Astrocyte (in vitro differentiated cells and primary cell): ENCODE results near the gene NUP93. TPM values are rescaled to one million over a fixed set of nuclear protein-coding genes. Genes with fewer than 3 reads are reported as not detected.

Experiments
- DNase-seq: peaks from one replicate; pipeline ENCODE4 v3.0.0-alpha.2; 2010; ENCODE audit warnings: low read depth
- FAIRE-seq: peaks from 2 replicates; lab custom pipeline; 2011; peaks lifted over from hg19 to GRCh38; lab: Jason Lieb, UNC
- H2AFZ ChIP-seq: 2 replicates; pipeline ENCODE4 v1.6.0; 2012; ENCODE audit warnings: low read depth, low read length, inconsistent platforms
- H3K27ac ChIP-seq: 2 replicates; pipeline ENCODE4 v1.5.1; 2011; ENCODE audit warnings: low read depth, low read length, inconsistent platforms
- H3K27me3 ChIP-seq: 2 replicates; pipeline ENCODE4 v1.6.0; 2011; ENCODE audit warnings: low read length, inconsistent platforms; ENCODE audit not compliant: insufficient read depth
- H3K36me3 ChIP-seq: 2 replicates; pipeline ENCODE4 v1.5.1; 2011; ENCODE audit warnings: low read length, inconsistent platforms; ENCODE audit not compliant: insufficient read depth
- H3K4me1 ChIP-seq: 2 replicates; pipeline ENCODE4 v1.5.1; 2011; ENCODE audit warnings: low read length, inconsistent platforms; ENCODE audit not compliant: insufficient read depth
- H3K4me2 ChIP-seq: 2 replicates; pipeline ENCODE4 v1.6.0; 2012; ENCODE audit warnings: low read length, inconsistent platforms
- H3K4me3 ChIP-seq: 2 replicates; pipeline ENCODE4 v1.5.1; 2011; ENCODE audit warnings: low read depth, mild to moderate bottlenecking, low read length, inconsistent platforms; ENCODE audit not compliant: insufficient read depth
- H3K79me2 ChIP-seq: 2 replicates; pipeline ENCODE4 v1.6.0; 2012; ENCODE audit warnings: mild to moderate bottlenecking, low read length, inconsistent platforms; ENCODE audit not compliant: insufficient read depth
- H3K9ac ChIP-seq: 2 replicates; pipeline ENCODE4 v1.6.0; 2012; ENCODE audit warnings: mild to moderate bottlenecking, low read length, inconsistent platforms
- H3K9me3 ChIP-seq: 2 replicates; pipeline ENCODE4 v1.5.1; 2012; ENCODE audit warnings: low read depth, mild to moderate bottlenecking, low read length, inconsistent platforms; ENCODE audit not compliant: insufficient read depth
- H4K20me1 ChIP-seq: 2 replicates; pipeline ENCODE4 v1.6.0; 2012; ENCODE audit warnings: low read length, inconsistent platforms; ENCODE audit not compliant: insufficient read depth
- H3K27ac Mint-ChIP-seq: one replicate; pipeline ENCODE4 v1.8.0; 2021; ENCODE audit warnings: mild to moderate bottlenecking, mixed read lengths; ENCODE audit not compliant: unreplicated experiment
- H3K27me3 Mint-ChIP-seq: one replicate; pipeline ENCODE4 v1.8.0; 2021; ENCODE audit warnings: low read depth, mixed read lengths; ENCODE audit not compliant: unreplicated experiment
- H3K36me3 Mint-ChIP-seq: one replicate; pipeline ENCODE4 v1.8.0; 2021; ENCODE audit warnings: low read depth, mixed read lengths; ENCODE audit not compliant: unreplicated experiment
- H3K4me1 Mint-ChIP-seq: one replicate; pipeline ENCODE4 v1.8.0; 2021; ENCODE audit warnings: low read depth, mixed read lengths; ENCODE audit not compliant: unreplicated experiment
- H3K4me3 Mint-ChIP-seq: one replicate; pipeline ENCODE4 v1.8.0; 2021; ENCODE audit warnings: mild to moderate bottlenecking, moderate library complexity, mixed read lengths; ENCODE audit not compliant: unreplicated experiment
- H3K9me3 Mint-ChIP-seq: one replicate; pipeline ENCODE4 v1.8.0; 2021; ENCODE audit warnings: mild to moderate bottlenecking, mixed read lengths; ENCODE audit not compliant: unreplicated experiment
- EZH2 ChIP-seq: IDR thresholded peaks from 2 replicates; pipeline ENCODE4 v1.6.1; 2012; ENCODE audit warnings: mild to moderate bottlenecking, low read length, inconsistent platforms; ENCODE audit not compliant: insufficient read depth
- total RNA-seq: library from RNA; stranded (reverse); gene quantifications from 2 replicates; pipeline ENCODE4 v1.2.1, GENCODE V29; 2021
- TF ChIP-seq, protein P1 (sequence below): IDR thresholded peaks from 2 replicates; pipeline ENCODE4 v1.5.1; 2011; ENCODE audit warnings: low read depth, mild to moderate bottlenecking, inconsistent platforms, low read length, moderate library complexity; ENCODE audit not compliant: insufficient read depth

The NUP93 gene
- total RNA-seq, 1 donor from 2014 or later, result 89.3 TPM

DNA sequence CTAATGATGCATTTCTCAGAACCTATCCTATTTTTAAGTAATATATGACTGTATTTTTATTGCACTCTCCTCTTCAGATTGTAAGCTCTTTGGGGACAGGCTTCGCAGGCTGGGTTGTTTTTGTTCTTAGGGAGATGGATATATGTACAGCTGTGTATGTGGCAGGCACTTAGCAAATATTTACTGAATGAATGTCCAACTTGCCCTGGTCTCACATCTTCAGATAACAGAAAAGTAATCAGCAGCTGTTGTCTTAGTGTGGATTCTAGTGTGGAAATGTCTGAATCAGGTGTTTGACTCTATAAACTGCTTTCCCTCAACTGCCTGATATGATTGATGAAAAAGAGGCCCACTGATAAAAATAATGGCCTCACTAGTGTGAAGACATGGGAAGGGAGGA lies 88.0 kb downstream of the NUP93 start:
- Mint-ChIP-seq H3K27ac (no peak overlapping the region), H3K4me3 (no peak overlapping the region), H3K4me1 (peaks cover 26% of the 10 kb centered on the region), H3K36me3 (peaks cover 10% of the 10 kb centered on the region), H3K27me3 (no peaks in the 10 kb centered on the region), H3K9me3 (no peaks in the 10 kb centered on the region)
- Histone ChIP-seq H3K4me3 (no peak overlapping the region), H2AFZ (no peak overlapping the region), H3K36me3 (peaks cover 3% of the 10 kb centered on the region), H3K27ac (no peak overlapping the region), H3K27me3 (no peaks in the 10 kb centered on the region), H3K4me1 (peaks cover 14% of the 10 kb centered on the region), H4K20me1 (peaks cover 16% of the 10 kb centered on the region), H3K4me2 (no peak overlapping the region), H3K9ac (no peak overlapping the region), H3K9me3 (no peaks in the 10 kb centered on the region), H3K79me2 (peaks cover 9% of the 10 kb centered on the region)
- DNase-seq, result no peak
- no peak for TF ChIP-seq EZH2
- TF ChIP-seq, protein P1, sequence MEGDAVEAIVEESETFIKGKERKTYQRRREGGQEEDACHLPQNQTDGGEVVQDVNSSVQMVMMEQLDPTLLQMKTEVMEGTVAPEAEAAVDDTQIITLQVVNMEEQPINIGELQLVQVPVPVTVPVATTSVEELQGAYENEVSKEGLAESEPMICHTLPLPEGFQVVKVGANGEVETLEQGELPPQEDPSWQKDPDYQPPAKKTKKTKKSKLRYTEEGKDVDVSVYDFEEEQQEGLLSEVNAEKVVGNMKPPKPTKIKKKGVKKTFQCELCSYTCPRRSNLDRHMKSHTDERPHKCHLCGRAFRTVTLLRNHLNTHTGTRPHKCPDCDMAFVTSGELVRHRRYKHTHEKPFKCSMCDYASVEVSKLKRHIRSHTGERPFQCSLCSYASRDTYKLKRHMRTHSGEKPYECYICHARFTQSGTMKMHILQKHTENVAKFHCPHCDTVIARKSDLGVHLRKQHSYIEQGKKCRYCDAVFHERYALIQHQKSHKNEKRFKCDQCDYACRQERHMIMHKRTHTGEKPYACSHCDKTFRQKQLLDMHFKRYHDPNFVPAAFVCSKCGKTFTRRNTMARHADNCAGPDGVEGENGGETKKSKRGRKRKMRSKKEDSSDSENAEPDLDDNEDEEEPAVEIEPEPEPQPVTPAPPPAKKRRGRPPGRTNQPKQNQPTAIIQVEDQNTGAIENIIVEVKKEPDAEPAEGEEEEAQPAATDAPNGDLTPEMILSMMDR, result no peak
- FAIRE-seq, result no peak

DNA sequence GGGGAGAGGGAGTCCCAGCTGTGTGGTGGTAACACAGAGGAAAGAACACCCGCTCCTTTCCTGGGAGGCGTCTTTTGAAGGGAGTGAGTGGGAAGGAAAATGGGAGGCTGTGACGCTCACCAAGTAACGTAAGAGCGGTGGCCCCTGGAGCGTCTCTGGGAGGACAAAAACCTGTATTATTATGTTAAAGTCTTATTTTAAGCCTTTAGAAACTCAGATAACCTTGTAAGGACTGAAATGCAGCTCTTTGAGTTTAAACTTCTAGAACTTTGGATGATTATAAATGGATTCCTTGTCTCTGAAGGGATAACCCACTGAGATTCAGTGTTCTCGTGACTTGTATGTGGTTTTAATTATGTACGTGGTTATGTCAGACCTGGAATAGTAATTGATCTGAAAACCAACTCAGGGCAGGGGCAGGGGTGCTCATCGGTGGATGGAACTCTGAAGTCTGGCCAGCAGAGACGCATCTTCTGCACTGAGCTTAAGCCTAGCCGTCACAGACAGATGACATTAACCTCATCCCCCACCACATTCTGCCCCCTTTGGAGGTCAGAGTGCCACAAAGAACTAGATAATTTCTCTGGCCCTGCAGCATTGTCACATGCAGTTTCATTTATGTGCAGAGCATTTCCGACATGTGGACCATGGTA lies 93.3 kb downstream of the NUP93 start:
- Histone ChIP-seq H3K27me3 (no peaks in the 10 kb centered on the region), H3K36me3 (peaks cover 15% of the 10 kb centered on the region), H4K20me1 (no peaks in the 10 kb centered on the region), H3K9ac (no peak overlapping the region), H3K4me2 (no peak overlapping the region), H3K27ac (no peak overlapping the region), H3K4me3 (no peak overlapping the region), H3K9me3 (no peaks in the 10 kb centered on the region), H2AFZ (no peak overlapping the region), H3K79me2 (no peaks in the 10 kb centered on the region), H3K4me1 (no peaks in the 10 kb centered on the region)
- no peak for TF ChIP-seq EZH2
- no peak for FAIRE-seq
- Mint-ChIP-seq H3K9me3 (no peaks in the 10 kb centered on the region), H3K4me1 (no peaks in the 10 kb centered on the region), H3K27me3 (no peaks in the 10 kb centered on the region), H3K4me3 (no peak overlapping the region), H3K27ac (no peak overlapping the region), H3K36me3 (peaks cover 10% of the 10 kb centered on the region)
- no peak for DNase-seq

DNA sequence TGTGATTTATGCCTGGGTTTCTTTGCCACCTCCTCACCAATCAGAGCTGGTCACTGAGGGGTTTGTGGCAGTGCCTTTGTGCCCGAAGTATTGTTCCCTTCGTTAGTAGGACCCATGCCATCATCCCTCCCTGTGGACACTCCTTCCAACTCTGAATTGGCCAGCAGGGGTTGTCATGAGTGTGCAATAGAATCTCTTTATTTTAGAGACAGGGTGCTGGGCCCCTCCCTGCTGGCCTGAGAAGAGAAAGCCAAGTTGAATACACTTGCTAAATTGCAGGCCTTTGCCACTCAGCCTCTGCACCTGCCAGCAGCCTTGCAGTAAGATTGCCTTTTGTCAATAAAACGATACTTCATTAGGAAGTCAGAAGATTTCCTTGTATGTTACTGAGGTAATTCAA lies 94.4 kb downstream of the NUP93 start:
- TF ChIP-seq, protein P1, result no peak
- no peak for TF ChIP-seq EZH2
- Histone ChIP-seq H4K20me1 (no peaks in the 10 kb centered on the region), H3K9ac (no peak overlapping the region), H3K4me1 (no peaks in the 10 kb centered on the region), H3K36me3 (peaks cover 18% of the 10 kb centered on the region), H3K79me2 (no peaks in the 10 kb centered on the region), H3K27me3 (no peaks in the 10 kb centered on the region), H3K4me2 (no peak overlapping the region), H2AFZ (no peak overlapping the region), H3K4me3 (no peak overlapping the region), H3K27ac (no peak overlapping the region), H3K9me3 (no peaks in the 10 kb centered on the region)
- H3K4me3 Mint-ChIP-seq, result no peak overlapping the region
- no peaks in the 10 kb centered on the region for H3K9me3 Mint-ChIP-seq
- no peak overlapping the region for H3K27ac Mint-ChIP-seq
- no peaks in the 10 kb centered on the region for H3K27me3 Mint-ChIP-seq
- no peak for DNase-seq
- peaks cover 12% of the 10 kb centered on the region for H3K36me3 Mint-ChIP-seq
- FAIRE-seq, result no peak
- peaks cover 2% of the 10 kb centered on the region for H3K4me1 Mint-ChIP-seq
